ENCODE measurements around the gene PSMD8. TPM values are rescaled to one million over a fixed set of nuclear protein-coding genes. Genes with fewer than 3 reads are reported as not detected.
"Not testable (repeated sequence)": the region's sequence is repeated elsewhere in the genome, so short reads cannot be mapped to it uniquely, and the experiment has no call there.

PSMD8 gene
- total RNA-seq, 2 donors from 2014 or later = 189 to 203 TPM

DNA sequence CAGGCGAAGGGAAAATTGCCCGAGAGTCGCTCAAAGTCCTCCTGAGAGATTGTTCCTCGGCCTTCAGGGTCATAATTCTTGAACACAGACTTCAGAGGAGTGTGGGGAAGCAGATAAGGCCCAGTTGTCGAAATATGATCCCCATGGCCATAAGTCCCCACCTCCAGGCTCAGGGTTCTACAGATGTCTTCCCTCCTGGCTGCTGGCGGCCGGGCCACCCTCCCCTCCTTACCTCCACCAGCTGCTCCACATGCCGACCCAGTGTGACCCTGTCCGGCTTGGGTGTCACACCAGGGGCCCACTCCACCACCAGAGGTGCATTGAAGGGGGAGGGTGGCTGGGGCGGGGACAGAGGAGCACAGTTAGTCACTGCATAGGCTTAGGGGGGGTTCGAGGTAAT lies 38.6 kb downstream of the PSMD8 start:
- ATAC-seq (no peak), DNase-seq (ENCODE audit: low spot score in 2 of 2) (no peak)
- Mint-ChIP-seq H3K27ac (no peak overlapping the region), H3K9me3 (no peaks in the 10 kb centered on the region), H3K36me3 (no peaks in the 10 kb centered on the region)

DNA sequence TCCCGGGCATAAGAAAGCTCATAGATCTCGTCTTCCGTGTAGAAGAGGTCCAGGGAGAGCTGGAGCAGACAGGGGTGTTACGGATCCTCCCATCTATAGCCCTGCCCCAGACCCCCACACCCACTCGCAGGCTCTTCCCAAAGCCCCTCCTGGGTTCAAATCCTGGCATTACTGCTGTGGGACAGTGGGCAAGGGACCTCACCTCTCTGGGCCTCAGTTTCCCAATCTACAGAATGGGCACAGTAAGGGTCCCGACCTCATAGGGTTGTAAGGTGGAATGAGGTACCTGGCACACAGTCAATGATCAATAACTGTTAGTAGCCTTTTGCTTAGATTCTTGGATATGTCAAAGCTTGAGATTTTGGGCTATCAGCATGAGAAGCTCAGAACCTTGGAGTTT lies 39.0 kb downstream of the PSMD8 start:
- no peaks in the 10 kb centered on the region for H3K36me3 Mint-ChIP-seq
- H3K9me3 Mint-ChIP-seq = no peaks in the 10 kb centered on the region
- ATAC-seq = no peak

DNA sequence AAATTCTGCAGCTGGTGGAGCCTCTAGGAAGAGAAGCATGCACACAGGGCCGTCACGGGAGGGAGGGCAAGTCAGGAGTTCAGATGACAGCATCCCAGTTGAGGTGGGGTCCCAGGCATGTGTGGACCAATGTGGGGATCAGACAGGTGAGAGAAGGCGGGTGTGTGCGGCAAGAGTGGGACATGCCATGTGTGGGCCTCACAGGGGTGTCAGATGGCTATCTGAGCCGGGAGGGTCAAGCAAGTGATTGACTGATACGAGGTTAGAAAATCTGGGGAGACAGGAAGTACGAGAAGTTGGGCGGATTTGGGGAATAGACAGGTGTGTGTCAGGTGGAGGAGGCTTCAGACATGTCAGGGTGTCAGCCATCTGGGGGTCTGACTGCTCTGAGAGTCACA lies 42.8 kb downstream of the PSMD8 start:
- Mint-ChIP-seq H3K36me3 (no peaks in the 10 kb centered on the region), H3K27ac (peak overlapping the region; percentile 39 to 67)
- DNase-seq (ENCODE audit: low spot score in 2 of 2) = no peak

More for the DNA sequence above, 39.0 kb downstream of the PSMD8 start:
- no peak overlapping the region for H3K27ac Mint-ChIP-seq
- no peak for DNase-seq (ENCODE audit: low spot score in 2 of 2)

DNA sequence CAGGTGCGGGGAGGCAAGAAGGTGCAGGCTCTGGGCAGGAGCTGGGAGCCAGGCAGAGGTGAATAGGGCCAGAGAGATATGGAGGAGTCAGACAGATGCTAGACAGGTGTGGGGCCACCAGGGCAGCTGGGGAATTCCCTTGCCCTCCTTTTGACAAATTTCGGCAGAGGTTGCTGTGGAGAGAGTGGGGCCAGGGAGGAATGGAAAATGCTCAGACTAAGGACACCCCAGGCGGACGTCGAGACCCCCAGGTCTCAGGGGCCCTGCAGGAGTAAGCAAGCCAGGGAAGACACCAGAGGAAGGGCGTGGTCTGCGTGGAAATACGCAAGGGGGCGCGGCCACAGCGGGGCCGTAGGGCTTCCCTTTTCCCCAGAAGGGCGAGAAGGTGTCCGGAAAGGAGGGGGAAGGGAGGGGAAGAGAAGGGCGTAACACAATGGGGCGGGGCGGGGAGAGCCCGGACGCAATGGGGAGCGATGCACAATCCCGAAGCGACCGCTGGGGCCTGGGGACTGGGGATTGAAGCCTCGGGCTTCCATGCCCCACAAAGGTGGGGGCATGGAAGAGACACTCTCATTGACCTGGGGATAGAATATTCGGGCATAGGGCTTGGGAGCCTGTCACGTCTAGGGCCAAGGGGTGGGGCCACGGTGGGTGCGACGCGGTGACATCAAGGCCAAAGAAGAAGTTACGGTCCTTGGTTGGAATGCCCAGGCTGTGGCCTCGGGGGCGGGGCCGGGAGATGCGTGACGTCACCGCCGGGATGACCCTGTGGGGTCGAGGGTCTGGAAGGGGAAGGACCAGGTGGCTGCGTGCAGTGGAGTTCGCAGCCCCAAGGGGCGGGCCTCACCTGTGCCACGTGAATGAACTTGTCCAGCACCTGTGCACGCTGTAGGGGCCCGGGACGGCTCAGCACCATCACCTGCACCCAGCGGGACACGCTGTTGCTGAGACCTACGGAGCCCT lies 43.5 kb downstream of the PSMD8 start:
- Mint-ChIP-seq H3K27ac (peak overlapping the region; percentile 39 to 67), H3K36me3 (no peaks in the 10 kb centered on the region), H3K9me3 (no peaks in the 10 kb centered on the region)
- DNase-seq (ENCODE audit: low spot score in 2 of 2) (peak in 1 of 2 donors; percentile 69), ATAC-seq (peak; percentile 79 to 90)

More for the DNA sequence above, 42.8 kb downstream of the PSMD8 start:
- no peak for ATAC-seq
- no peaks in the 10 kb centered on the region for H3K9me3 Mint-ChIP-seq

DNA sequence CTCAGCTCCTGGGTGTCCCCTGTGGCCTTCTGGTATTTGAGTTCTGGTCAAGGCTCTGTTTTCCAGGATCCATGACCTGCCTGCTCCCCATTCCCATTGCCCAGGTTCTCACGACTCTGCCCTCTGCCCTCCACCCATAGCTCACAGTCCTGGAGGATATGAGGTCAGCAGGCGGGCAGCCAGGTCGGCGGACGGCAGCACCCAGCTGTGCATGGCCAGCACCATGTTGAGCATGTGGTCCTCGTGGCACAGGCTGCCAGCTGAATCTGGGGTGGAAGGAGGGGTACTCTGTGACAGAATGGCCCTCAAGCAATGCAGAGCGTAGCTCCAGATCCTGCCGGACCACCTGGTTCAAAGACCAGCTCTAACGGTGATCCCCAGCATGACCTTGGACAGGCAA lies 46.6 kb downstream of the PSMD8 start:
- H3K36me3 Mint-ChIP-seq = no peaks in the 10 kb centered on the region
- no peaks in the 10 kb centered on the region for H3K9me3 Mint-ChIP-seq
- DNase-seq (ENCODE audit: low spot score in 2 of 2) = no peak
- H3K27ac Mint-ChIP-seq = no peak overlapping the region
- no peak for ATAC-seq

DNA sequence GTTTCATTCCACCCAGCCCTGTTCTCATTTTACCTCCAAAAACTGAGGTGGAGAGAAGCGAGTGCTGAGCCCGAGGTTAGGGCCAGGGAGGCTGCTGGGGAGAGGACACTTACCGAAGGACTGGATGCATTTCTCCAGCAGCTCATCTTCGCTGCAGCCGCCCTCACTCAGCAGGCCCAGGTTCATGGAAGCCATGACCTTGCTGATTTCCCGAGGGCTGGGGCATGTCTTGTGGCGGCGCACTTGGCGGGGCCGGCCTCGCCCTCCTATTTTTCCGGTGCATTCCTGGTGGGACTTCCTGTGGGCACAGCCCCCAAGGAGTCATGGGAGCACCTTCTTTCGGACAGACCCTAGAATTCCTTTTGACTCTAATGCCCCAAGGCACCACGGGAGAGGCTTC lies 47.5 kb downstream of the PSMD8 start:
- Mint-ChIP-seq H3K36me3 (no peaks in the 10 kb centered on the region), H3K9me3 (no peaks in the 10 kb centered on the region), H3K27ac (no peak overlapping the region)
- ATAC-seq = no peak
- DNase-seq (ENCODE audit: low spot score in 2 of 2) = no peak

DNA sequence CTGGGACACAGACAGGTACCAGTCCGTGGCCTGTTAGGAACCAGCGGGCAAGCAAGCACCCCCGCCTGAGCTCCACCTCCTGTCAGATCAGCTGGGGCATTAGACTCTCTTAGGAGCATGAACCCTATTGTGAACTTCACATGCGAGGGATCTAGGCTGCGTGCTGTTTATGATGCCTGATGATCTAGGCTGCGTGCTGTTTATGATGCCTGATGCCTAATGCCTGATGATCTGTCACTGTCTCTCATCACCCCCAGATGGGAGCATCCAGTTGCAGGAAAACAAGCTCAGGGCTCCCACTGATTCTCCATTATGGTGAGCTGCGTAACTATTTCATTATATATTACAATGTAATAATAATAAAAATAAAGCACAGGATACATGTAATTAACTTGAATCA lies 48.1 kb downstream of the PSMD8 start:
- Mint-ChIP-seq H3K27ac (no peak overlapping the region), H3K9me3 (no peaks in the 10 kb centered on the region), H3K36me3 (no peaks in the 10 kb centered on the region)
- ATAC-seq (no peak), DNase-seq (ENCODE audit: low spot score in 2 of 2) (no peak)

DNA sequence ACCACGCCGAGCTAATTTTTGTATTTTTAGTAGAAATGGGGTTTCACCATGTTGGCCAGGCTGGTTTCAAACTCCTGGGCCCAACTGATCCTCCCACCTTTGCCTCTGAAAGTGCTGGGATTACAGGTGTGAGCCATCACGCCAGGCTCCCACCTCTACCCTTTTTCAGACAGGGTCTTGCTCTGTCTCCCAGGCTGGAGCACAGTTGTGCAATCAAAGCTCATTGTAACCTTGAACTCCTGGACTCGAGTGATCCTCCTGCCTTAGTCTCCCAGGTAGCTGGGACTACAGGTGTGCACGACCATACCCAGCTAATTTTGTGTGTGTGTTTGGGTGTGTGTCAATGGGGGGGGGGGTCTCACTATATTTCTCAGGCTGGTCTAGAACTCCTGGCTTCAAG lies 49.9 kb downstream of the PSMD8 start:
- ATAC-seq = no peak
- no peaks in the 10 kb centered on the region for H3K9me3 Mint-ChIP-seq
- H3K36me3 Mint-ChIP-seq = no peaks in the 10 kb centered on the region
- DNase-seq (ENCODE audit: low spot score in 2 of 2) = no peak
- no peak overlapping the region for H3K27ac Mint-ChIP-seq

DNA sequence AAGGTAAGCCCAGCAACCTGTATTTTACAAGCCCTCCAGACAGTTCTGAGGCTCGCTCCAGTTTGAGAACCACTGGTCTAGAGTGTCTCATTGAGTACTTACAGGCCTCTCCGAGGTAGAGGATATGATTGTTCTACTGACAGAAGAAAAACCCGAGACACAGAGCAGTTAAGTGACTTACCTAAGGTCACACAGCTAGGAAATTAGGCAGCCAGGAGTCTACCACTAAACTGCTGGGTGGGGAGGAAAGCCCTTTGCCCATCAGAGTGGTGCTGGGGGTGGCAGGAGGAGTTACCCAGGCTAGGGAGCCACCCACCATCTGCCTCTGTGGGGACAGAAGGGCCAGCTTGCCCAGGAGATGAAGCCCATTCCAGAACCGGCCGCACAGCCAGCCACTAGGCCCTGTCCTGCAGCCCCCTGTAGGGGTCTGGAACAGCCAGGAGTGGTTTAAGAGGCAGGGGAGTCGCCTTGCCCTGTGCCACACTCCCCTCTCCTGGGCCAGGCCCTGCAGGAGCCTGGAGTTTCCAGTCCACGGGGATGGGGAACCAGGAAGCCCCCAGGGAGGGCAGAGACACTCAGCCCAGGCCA lies 50.9 kb downstream of the PSMD8 start:
- ATAC-seq = no peak
- H3K27ac Mint-ChIP-seq = peak overlapping the region; percentile 65 to 69
- no peaks in the 10 kb centered on the region for H3K36me3 Mint-ChIP-seq
- no peaks in the 10 kb centered on the region for H3K9me3 Mint-ChIP-seq
- no peak for DNase-seq (ENCODE audit: low spot score in 2 of 2)

DNA sequence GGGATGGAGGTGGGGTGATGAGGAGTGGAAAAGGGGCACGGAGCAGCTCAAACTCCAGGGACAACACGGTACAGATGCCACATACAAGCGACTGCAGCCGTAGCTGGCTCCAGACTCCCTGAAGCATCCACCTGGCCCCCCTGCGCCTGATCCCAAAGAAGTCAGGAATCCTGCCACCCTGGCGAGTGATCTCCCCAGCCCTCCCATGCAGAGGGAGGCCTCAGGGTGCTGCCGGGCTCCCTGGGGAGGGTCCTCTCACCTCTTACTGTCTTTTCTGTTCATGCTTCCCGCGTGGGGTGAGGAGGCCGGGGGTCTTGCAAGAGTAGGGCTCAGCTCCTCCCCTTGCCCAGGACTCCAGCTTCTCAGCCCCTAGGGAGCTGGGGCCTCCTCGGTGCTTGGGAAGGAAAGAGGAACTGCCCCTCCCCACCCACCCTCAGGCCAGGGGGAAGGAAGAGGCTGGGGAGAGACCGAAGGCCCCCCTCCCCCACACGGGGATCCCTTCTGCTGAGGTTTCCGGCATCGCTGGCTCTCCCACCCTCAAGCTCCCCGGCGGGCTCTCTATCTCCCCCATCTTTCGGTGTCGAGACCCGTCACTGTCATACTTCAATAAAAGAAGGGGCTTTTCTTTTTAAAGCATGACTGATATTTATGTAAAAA lies 51.6 kb downstream of the PSMD8 start, which contains the start of gene RASGRP4:
RASGRP4 (minus strand) TSS at position 410 of the 657 bp plus-strand sequence; CDS start at position 282, 128 bp downstream.
- peak in 1 of 2 donors; percentile 30 for DNase-seq (ENCODE audit: low spot score in 2 of 2)
- Mint-ChIP-seq H3K9me3 (no peaks in the 10 kb centered on the region), H3K27ac (peak within 1 kb of the TSS; percentile 83 to 86)

DNA sequence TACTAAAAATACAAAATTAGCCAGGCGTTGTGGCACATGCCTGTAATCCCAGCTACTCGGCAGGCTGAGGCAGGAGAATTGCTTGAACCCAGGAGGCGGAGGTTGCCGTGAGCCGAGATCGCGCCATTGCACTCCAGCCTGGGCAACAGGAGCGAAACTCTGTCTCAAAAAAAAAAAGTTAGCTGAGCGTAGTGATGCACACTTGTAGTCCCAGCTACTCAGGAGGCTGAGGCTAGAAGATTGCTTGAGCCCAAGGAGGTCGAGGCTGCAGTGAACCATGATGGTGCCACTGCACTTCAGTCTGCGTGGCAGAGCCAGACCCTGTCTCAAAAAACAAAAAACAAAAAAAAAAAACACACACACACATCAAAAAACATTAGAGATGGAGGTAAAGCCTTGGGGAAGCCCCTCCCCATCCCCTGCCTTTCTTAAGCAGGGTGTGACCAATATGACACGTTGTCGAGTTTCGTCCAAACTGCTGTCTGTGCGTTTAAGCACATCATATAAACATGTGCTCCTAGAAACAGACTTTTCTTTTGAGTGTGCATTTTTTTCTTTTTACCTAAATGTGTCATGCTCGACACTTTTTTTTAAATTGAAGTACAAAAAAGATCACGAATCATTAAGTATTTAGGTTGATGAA lies 52.8 kb downstream of the PSMD8 start:
- H3K27ac Mint-ChIP-seq = peak overlapping the region; percentile 83 to 96
- DNase-seq (ENCODE audit: low spot score in 2 of 2) = peak in 1 of 2 donors; percentile 54
- ATAC-seq = peak; percentile 85 to 86
- H3K9me3 Mint-ChIP-seq, H3K36me3 Mint-ChIP-seq: not testable (repeated sequence)

More for the DNA sequence above, 51.6 kb downstream of the PSMD8 start, which contains the start of gene RASGRP4:
- H3K36me3 Mint-ChIP-seq = no peaks in the 10 kb centered on the region
- peak; percentile 12 to 17 for ATAC-seq

DNA sequence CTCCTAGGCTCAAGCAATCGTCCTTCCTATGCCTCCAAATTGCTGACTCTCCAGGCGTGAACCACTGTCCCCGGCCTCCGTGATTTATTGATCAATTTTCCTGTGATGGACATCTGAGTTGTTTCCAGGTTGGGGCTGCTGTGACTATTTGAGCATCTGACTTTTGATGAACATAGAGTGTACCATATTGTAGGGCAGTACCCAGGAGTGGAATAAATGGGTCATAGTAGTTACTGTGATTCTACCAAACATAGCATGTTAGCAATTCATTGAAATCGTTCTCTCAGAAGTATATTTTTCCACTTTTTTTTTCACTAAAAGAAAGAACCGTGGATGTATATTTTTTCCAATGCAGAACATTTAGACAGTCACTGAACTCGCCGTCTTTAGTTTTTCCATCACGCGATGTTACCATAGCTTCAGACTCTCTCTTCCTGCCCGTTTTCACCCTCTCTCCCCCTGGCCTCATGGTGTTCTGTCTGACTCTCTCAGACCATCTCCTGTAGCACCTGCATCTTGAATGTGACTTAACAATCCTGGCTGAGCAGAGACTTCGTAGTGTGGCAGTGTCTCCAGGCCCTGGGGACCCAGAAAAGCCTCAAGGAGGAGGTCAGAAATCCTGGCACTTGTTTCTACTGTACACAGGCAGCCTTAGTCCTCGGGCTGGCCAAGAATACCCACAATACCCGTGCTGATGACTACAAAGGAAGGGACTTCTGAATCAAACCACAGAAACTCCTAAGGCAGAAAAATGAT lies 54.9 kb downstream of the PSMD8 start:
- peak; percentile 53 to 71 for ATAC-seq
- DNase-seq (ENCODE audit: low spot score in 2 of 2) = peak in 1 of 2 donors; percentile 39
- Mint-ChIP-seq H3K36me3 (no peaks in the 10 kb centered on the region), H3K9me3 (no peaks in the 10 kb centered on the region), H3K27ac (peak overlapping the region; percentile 85 to 99)

DNA sequence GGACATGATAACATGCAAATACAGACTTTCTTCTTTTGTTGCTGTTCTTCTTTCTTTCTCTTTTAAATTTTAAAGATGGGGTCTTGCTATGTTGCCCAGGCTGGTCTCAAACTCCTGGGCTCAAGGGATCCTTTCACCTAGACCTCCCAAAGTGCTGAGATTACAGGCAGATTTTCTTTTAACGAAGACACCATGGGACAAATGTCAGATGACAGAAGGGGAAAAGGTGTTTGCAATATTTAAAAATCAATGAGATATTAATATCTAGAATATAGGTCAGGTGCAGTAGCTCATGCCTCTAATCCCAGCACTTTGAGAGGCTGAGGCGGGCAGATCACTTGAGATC lies 55.4 kb downstream of the PSMD8 start:
- Mint-ChIP-seq H3K27ac (peak overlapping the region; percentile 85 to 99), H3K9me3 (no peaks in the 10 kb centered on the region), H3K36me3 (no peaks in the 10 kb centered on the region)
- ATAC-seq = no peak
- no peak for DNase-seq (ENCODE audit: low spot score in 2 of 2)

DNA sequence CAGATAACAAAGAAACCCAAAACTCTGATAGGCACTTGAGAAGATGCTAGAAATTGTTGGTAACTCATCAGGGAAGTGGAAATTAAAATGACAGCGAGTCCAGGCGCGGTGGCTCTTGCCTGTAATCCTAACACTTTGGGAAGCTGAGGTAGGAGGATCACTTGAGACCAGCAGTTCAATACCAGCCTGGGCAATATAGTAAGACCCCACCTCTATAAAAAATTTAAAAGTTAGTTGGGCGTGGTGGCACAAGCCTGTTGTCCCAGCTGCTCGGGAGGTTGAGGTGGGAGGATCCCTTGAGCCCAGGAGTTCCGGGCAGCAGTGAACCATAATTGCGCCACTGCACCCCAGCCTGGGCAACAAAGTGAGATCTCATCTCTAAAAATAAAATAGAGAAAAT lies 56.6 kb downstream of the PSMD8 start:
- no peaks in the 10 kb centered on the region for H3K36me3 Mint-ChIP-seq
- no peaks in the 10 kb centered on the region for H3K9me3 Mint-ChIP-seq
- H3K27ac Mint-ChIP-seq = peak overlapping the region in 1 of 2 donors; percentile 62
- no peak for ATAC-seq
- no peak for DNase-seq (ENCODE audit: low spot score in 2 of 2)

DNA sequence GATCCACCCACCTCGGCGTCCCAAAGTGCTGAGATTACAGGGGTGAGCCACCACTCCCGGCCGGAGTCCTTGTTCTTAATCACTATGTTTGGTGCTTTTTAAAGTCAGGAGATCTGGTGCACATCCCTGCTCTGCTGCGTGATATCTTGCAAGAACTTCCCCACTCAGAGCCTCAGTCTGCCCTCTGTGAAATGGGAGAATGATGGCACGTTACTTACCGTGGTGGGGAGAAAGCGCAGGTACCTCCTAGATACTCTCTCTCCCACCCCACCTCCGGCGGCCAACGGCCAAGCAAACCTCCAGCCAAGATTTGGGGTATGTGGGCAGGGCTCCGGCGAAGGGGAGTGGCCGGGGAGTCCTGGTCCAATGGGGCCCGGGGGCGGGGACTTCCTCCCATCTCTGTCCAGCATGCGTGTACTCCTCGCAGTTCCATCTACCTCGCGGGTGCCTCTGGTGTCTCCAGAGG lies 58.9 kb downstream of the PSMD8 start, which contains the start of gene RYR1:
RYR1 (plus strand) TSS at position 424 of the 466 bp plus-strand sequence. CDS start 139 bp downstream, outside the sequence.
- no peaks in the 10 kb centered on the region for H3K36me3 Mint-ChIP-seq
- H3K9me3 Mint-ChIP-seq = no peaks in the 10 kb centered on the region
- H3K27ac Mint-ChIP-seq = no peak within 1 kb of the TSS
- DNase-seq (ENCODE audit: low spot score in 2 of 2) (peak in 1 of 2 donors; percentile 62), ATAC-seq (peak; percentile 64 to 77)

Data from activated naive CD4-positive, alpha-beta T cell treated with anti-CD3 and anti-CD28 coated beads, Interleukin-2, amount 50 U/mL, for 72 hours (primary cell).